NOMO-1 (cell line): Measurements from ENCODE around the gene SMC3.
"Not testable (repeated sequence)": the region's sequence is repeated elsewhere in the genome, so short reads cannot be mapped to it uniquely, and the experiment has no call there.

Source experiments
- DNase-seq, 2 experiments: peaks; one replicate each; lab custom pipeline; 2025; ENCODE audit not compliant: unreplicated experiment in 2 of 2; lab: John Stamatoyannopoulos, UW

The SMC3 gene

GRCh38 chr10:110574420-110574819 is 6.9 kb downstream of the SMC3 start:
- DNase-seq = no peak

- no peak for DNase-seq
Measured at GRCh38 chr10:110576220-110576619, 8.7 kb downstream of the SMC3 start.

- no peak for DNase-seq
Measured at GRCh38 chr10:110577056-110577455, 9.6 kb downstream of the SMC3 start.

GRCh38 chr10:110584006-110584405 is 16.5 kb downstream of the SMC3 start:
- no peak for DNase-seq

GRCh38 chr10:110591760-110592159 is 24.3 kb downstream of the SMC3 start:
- DNase-seq = no peak

GRCh38 chr10:110597476-110597875 is 30.0 kb downstream of the SMC3 start:
- DNase-seq = no peak

GRCh38 chr10:110600487-110601101 is 33.1 kb downstream of the SMC3 start:
- DNase-seq = peak; percentile 23 to 32

GRCh38 chr10:110601581-110601980 is 34.1 kb downstream of the SMC3 start:
- no peak for DNase-seq

GRCh38 chr10:110608087-110608486 is 40.6 kb downstream of the SMC3 start:
- DNase-seq = no peak

- no peak for DNase-seq
Measured at GRCh38 chr10:110609605-110610004, 42.1 kb downstream of the SMC3 start.

GRCh38 chr10:110610308-110610774 is 42.8 kb downstream of the SMC3 start:
- peak; percentile 69 to 71 for DNase-seq

- DNase-seq = not testable (repeated sequence)
Measured at GRCh38 chr10:110610781-110611180, 43.3 kb downstream of the SMC3 start.

GRCh38 chr10:110612087-110612486 is 44.6 kb downstream of the SMC3 start:
- peak; percentile 1 to 36 for DNase-seq

- DNase-seq = no peak
Measured at GRCh38 chr10:110612629-110613028, 45.1 kb downstream of the SMC3 start.

- DNase-seq = peak; percentile 59 to 70
Measured at GRCh38 chr10:110613341-110613995, 46.0 kb downstream of the SMC3 start.

- DNase-seq = no peak
Measured at GRCh38 chr10:110613996-110614495, 46.6 kb downstream of the SMC3 start.

- DNase-seq = no peak
Measured at GRCh38 chr10:110615057-110615747, 47.7 kb downstream of the SMC3 start.

GRCh38 chr10:110616493-110617033 is 49.1 kb downstream of the SMC3 start:
- no peak for DNase-seq

GRCh38 chr10:110617425-110618229 is 50.1 kb downstream of the SMC3 start:
- no peak for DNase-seq

- no peak for DNase-seq
Measured at GRCh38 chr10:110618230-110618610, 50.7 kb downstream of the SMC3 start.
